Stomach smooth muscle (tissue), 2 donors: ENCODE measurements around the gene TST.

ENCODE experiments used
- H3K27ac ChIP-seq: one replicate; pipeline ENCODE4 v1.7.0; 2013; ENCODE audit warnings: mild to moderate bottlenecking, low read length, inconsistent platforms
- H3K27me3 ChIP-seq, 2 donors: one replicate each; pipeline ENCODE4 v1.7.0; 2013; ENCODE audit warnings: low read length in 2 of 2; ENCODE audit not compliant: insufficient read depth in 2 of 2, control insufficient read depth in 1 of 2
- H3K36me3 ChIP-seq, 2 donors: one replicate each; pipeline ENCODE4 v1.7.0; 2013; ENCODE audit warnings: low read length in 2 of 2; ENCODE audit not compliant: control insufficient read depth in 2 of 2, insufficient read depth in 2 of 2
- H3K4me1 ChIP-seq: one replicate; pipeline ENCODE4 v1.7.0; 2013; ENCODE audit warnings: low read length; ENCODE audit not compliant: control insufficient read depth, insufficient read depth
- H3K4me3 ChIP-seq, 2 donors: one replicate each; pipeline ENCODE4 v1.7.0; 2013; ENCODE audit warnings: low read length in 2 of 2
- H3K9ac ChIP-seq, 2 donors: one replicate each; pipeline ENCODE4 v1.7.0; 2013; ENCODE audit warnings: low read length in 2 of 2, mild to moderate bottlenecking in 1 of 2
- H3K9me3 ChIP-seq, 2 donors: one replicate each; pipeline ENCODE4 v1.7.0; 2013; ENCODE audit warnings: low read length in 2 of 2; ENCODE audit not compliant: control insufficient read depth in 2 of 2
- donor health status: healthy.
- donor health status: Pancreatic carcinoma.

The TST gene

DNA sequence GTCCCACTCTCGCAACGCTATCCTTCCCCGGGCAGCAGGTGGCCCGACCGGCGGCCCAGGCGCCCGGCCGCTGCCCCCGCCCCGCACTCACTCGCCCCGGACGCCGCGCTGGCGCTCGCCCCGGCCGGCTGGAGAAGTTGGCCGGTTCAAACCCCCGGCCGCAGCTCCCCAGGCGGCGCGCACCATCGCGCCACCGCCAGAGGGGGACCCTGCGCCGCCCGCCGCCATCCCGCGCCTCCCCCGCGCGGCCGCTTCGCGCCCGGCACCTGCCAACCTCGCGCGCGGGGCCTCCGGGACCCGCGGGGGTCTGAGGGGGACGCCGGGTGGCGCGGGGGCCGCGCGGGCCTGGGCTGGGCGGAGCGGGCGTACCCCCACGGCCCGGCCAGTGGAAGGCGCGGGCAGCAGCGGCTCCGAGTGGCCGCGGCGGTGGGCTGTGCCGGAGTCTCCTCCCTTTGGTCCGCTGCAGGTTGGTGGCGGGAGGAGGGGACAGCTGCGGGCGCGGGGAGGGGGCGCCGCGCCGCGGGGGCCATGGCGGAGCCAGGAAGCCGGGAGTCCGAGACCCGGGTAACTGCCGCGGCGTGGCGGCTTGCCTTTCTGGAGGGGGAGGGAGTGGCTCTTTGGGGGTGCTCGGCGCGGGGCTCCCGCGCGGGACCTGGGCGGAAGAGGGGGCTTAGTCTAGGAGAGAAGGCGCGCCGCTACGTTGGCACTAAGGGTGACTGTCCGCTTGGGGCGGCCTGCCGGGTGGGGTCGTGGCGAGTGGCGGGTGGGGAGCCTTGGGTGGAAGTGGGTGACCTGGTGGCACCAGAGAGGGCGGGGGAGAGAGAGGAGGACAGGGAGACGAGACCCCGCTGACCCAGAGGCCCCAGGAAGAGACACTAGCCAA is at the start of gene TST, which contains the start of gene MPST:
Gene TST, minus strand, starts transcription at position 139 of the 883 bp plus-strand sequence. CDS start 715 bp downstream, outside the sequence.
Gene MPST, plus strand, starts transcription at position 434 of the 883 bp plus-strand sequence. Its CDS starts 95 bp downstream, at position 529.
- H3K9ac ChIP-seq: peak within 1 kb of the TSS; percentile 74 to 81
- no peaks in the 10 kb centered on the region for H3K9me3 ChIP-seq
- peak within 1 kb of the TSS; percentile 85 to 92 for H3K4me3 ChIP-seq
- peaks cover 0 to 3% of the 10 kb centered on the region in 2 donors for H3K36me3 ChIP-seq
- peaks cover 42% of the 10 kb centered on the region for H3K4me1 ChIP-seq
- H3K27me3 ChIP-seq: no peaks in the 10 kb centered on the region
- H3K27ac ChIP-seq: peak within 1 kb of the TSS; percentile 82

GRCh38 chr22:37068859-37069258 is 49.6 kb upstream of the TST start:
- Histone ChIP-seq H3K9me3 (no peaks in the 10 kb centered on the region), H3K36me3 (no peaks in the 10 kb centered on the region), H3K27ac (no peak overlapping the region), H3K9ac (no peak overlapping the region), H3K27me3 (peaks cover 39% of the 10 kb centered on the region in 2 donors), H3K4me1 (no peaks in the 10 kb centered on the region), H3K4me3 (no peak overlapping the region)

GRCh38 chr22:37067428-37067827 is 48.2 kb upstream of the TST start:
- Histone ChIP-seq H3K9ac (no peak overlapping the region), H3K27me3 (peaks cover 39% of the 10 kb centered on the region in 2 donors), H3K36me3 (no peaks in the 10 kb centered on the region), H3K4me3 (no peak overlapping the region), H3K9me3 (no peaks in the 10 kb centered on the region), H3K4me1 (no peaks in the 10 kb centered on the region), H3K27ac (no peak overlapping the region)

DNA sequence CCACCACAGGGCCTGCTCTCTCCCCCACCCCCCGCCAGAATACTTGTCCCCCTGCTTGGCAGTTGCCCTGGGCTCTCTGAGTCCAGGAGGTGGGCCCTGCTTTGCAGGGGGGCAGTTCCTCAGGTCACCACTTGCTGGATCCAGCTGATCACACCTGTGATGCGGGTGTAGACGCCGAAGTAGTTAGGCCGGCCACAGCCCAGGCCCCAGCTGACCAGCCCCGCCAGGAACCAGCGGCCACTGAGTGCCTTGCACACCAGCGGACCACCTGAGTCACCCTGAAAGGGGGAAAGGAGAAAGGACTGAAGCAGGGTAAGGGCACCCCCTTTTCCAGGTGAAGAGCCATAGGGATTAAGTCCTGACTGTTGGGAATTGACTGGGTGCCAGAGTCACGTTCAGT is 46.7 kb upstream of the TST start:
- Histone ChIP-seq H3K4me3 (no peak overlapping the region), H3K4me1 (no peaks in the 10 kb centered on the region), H3K36me3 (no peaks in the 10 kb centered on the region), H3K27ac (no peak overlapping the region), H3K27me3 (peaks cover 31 to 39% of the 10 kb centered on the region in 2 donors), H3K9ac (no peak overlapping the region), H3K9me3 (no peaks in the 10 kb centered on the region)

DNA sequence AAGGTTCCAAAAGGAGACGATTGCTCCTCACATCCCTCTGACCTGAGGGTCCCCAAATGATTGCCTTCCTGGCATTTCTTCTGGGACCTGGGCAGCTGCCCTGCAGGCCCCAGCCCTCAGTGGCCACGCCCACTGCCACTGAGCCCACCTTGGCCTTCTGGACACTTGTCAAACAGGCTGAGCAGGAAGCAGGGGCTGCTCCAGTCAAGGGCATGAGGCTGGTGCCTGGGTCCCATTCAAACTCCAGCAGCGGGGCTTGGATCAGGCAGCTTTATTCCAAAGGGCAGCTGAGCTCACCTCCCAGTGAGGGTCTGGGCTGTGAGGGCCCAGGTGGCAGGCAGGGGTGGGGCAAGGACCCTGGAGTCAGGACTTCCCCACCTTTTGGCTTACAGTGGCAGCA is 45.9 kb upstream of the TST start:
- no peaks in the 10 kb centered on the region for H3K4me1 ChIP-seq
- no peaks in the 10 kb centered on the region for H3K9me3 ChIP-seq
- no peak overlapping the region for H3K4me3 ChIP-seq
- H3K27ac ChIP-seq: no peak overlapping the region
- no peak overlapping the region for H3K9ac ChIP-seq
- peaks cover 26 to 31% of the 10 kb centered on the region in 2 donors for H3K27me3 ChIP-seq
- H3K36me3 ChIP-seq: no peaks in the 10 kb centered on the region

- Histone ChIP-seq H3K9me3 (no peaks in the 10 kb centered on the region), H3K27ac (no peak overlapping the region), H3K4me1 (no peaks in the 10 kb centered on the region), H3K27me3 (peaks cover 20 to 25% of the 10 kb centered on the region in 2 donors), H3K4me3 (no peak overlapping the region), H3K9ac (no peak overlapping the region), H3K36me3 (no peaks in the 10 kb centered on the region)
Observed at GRCh38 chr22:37064553-37064952, 45.3 kb upstream of the TST start.

- H3K27me3 ChIP-seq: peaks cover 16 to 17% of the 10 kb centered on the region in 2 donors
- H3K9ac ChIP-seq: no peak overlapping the region
- no peaks in the 10 kb centered on the region for H3K9me3 ChIP-seq
- no peaks in the 10 kb centered on the region for H3K36me3 ChIP-seq
- no peak overlapping the region for H3K27ac ChIP-seq
- no peaks in the 10 kb centered on the region for H3K4me1 ChIP-seq
- H3K4me3 ChIP-seq: no peak overlapping the region
Observed at GRCh38 chr22:37063431-37064420, 44.5 kb upstream of the TST start.

DNA sequence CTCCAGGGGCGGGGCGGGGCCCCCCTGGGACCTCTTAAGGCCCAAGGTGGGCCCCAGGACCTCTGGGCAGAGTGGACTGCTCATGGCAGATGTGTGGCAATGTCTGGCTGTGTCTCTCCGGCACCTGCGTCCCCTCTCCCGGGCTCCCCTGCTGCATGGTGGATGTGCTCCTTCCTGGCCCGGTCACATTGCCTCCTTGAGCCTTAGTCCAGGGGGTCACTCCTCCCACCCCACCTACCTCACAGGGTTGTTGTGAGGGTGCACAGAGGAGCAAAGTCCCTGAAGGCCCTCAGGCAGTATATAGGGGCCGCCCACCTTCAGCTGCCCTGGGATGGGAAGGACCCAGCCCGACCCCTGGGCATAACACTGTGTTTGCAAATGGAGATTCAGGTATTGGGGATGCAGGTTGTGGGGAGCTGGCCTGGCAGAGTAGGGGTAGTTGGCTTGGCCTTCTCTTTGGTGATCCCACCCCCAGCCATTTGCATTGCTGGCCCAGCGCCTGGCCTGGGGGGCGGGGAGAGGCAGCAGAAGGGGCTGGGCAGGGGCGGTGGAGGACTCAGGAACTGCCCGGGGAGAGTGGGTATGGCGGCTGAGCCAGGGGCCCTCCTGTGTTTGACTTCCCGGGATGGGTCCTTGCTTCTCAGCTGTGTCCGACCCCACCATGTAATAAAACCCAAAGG is 43.6 kb upstream of the TST start:
- no peak overlapping the region for H3K27ac ChIP-seq
- no peak overlapping the region for H3K9ac ChIP-seq
- H3K4me3 ChIP-seq: no peak overlapping the region
- no peaks in the 10 kb centered on the region for H3K9me3 ChIP-seq
- peaks cover 8% of the 10 kb centered on the region in 2 donors for H3K27me3 ChIP-seq
- no peaks in the 10 kb centered on the region for H3K4me1 ChIP-seq
- peaks cover 0 to 3% of the 10 kb centered on the region in 2 donors for H3K36me3 ChIP-seq

- no peaks in the 10 kb centered on the region for H3K9me3 ChIP-seq
- H3K27me3 ChIP-seq: peaks cover 4% of the 10 kb centered on the region in 2 donors
- H3K9ac ChIP-seq: no peak overlapping the region
- no peaks in the 10 kb centered on the region for H3K4me1 ChIP-seq
- peaks cover 3 to 5% of the 10 kb centered on the region in 2 donors for H3K36me3 ChIP-seq
- no peak overlapping the region for H3K4me3 ChIP-seq
- H3K27ac ChIP-seq: no peak overlapping the region
Observed at GRCh38 chr22:37062376-37062675, 43.1 kb upstream of the TST start.
